ENCODE measurements around the gene TACSTD2.

Gene TACSTD2

GRCh38 chr1:58590019-58590418 is 13.0 kb upstream of the TACSTD2 start:
- in situ Hi-C loops (cut with MboI; ENCODE audit: low sequenced_read_pairs, unreplicated experiment): no loop called here
- TF ChIP-seq, protein P1, sequence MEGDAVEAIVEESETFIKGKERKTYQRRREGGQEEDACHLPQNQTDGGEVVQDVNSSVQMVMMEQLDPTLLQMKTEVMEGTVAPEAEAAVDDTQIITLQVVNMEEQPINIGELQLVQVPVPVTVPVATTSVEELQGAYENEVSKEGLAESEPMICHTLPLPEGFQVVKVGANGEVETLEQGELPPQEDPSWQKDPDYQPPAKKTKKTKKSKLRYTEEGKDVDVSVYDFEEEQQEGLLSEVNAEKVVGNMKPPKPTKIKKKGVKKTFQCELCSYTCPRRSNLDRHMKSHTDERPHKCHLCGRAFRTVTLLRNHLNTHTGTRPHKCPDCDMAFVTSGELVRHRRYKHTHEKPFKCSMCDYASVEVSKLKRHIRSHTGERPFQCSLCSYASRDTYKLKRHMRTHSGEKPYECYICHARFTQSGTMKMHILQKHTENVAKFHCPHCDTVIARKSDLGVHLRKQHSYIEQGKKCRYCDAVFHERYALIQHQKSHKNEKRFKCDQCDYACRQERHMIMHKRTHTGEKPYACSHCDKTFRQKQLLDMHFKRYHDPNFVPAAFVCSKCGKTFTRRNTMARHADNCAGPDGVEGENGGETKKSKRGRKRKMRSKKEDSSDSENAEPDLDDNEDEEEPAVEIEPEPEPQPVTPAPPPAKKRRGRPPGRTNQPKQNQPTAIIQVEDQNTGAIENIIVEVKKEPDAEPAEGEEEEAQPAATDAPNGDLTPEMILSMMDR (IDR thresholded peaks at IDR 0.05; ENCODE audit: borderline replicate concordance, control extremely low read depth, extremely low read depth, insufficient read depth, missing control alignments): no peak
- no peak for DNase-seq (ENCODE audit: low spot score)

GRCh38 chr1:58588396-58588795 is 11.3 kb upstream of the TACSTD2 start:
- in situ Hi-C loops (cut with MboI; ENCODE audit: low sequenced_read_pairs, unreplicated experiment): no loop called here
- no peak for DNase-seq (ENCODE audit: low spot score)
- TF ChIP-seq, protein P1 (IDR thresholded peaks at IDR 0.05; ENCODE audit: borderline replicate concordance, control extremely low read depth, extremely low read depth, insufficient read depth, missing control alignments): no peak

GRCh38 chr1:58587667-58588066 is 10.6 kb upstream of the TACSTD2 start:
- TF ChIP-seq, protein P1 (IDR thresholded peaks at IDR 0.05; ENCODE audit: borderline replicate concordance, control extremely low read depth, extremely low read depth, insufficient read depth, missing control alignments): no peak
- DNase-seq (ENCODE audit: low spot score): no peak
- in situ Hi-C loops (cut with MboI; ENCODE audit: low sequenced_read_pairs, unreplicated experiment): no loop called here

GRCh38 chr1:58586271-58586670 is 9.2 kb upstream of the TACSTD2 start:
- in situ Hi-C loops (cut with MboI; ENCODE audit: low sequenced_read_pairs, unreplicated experiment): no loop called here
- TF ChIP-seq, protein P1 (IDR thresholded peaks at IDR 0.05; ENCODE audit: borderline replicate concordance, control extremely low read depth, extremely low read depth, insufficient read depth, missing control alignments): no peak
- no peak for DNase-seq (ENCODE audit: low spot score)

- DNase-seq (ENCODE audit: low spot score): no peak
- in situ Hi-C loops (cut with MboI; ENCODE audit: low sequenced_read_pairs, unreplicated experiment): no loop called here
- TF ChIP-seq, protein P1 (IDR thresholded peaks at IDR 0.05; ENCODE audit: borderline replicate concordance, control extremely low read depth, extremely low read depth, insufficient read depth, missing control alignments): no peak
Observed at GRCh38 chr1:58585581-58586151, 8.6 kb upstream of the TACSTD2 start.

- in situ Hi-C loops (cut with MboI; ENCODE audit: low sequenced_read_pairs, unreplicated experiment): no loop called here
- no peak for DNase-seq (ENCODE audit: low spot score)
- TF ChIP-seq, protein P1 (IDR thresholded peaks at IDR 0.05; ENCODE audit: borderline replicate concordance, control extremely low read depth, extremely low read depth, insufficient read depth, missing control alignments): no peak
Observed at GRCh38 chr1:58585166-58585565, 8.1 kb upstream of the TACSTD2 start.

Data from GM13976 (cell line).